Ascending aorta (tissue), 2 donors: Measurements from ENCODE around the gene XRN1. TPM values are rescaled to one million over a fixed set of nuclear protein-coding genes. Genes with fewer than 3 reads are reported as not detected.

ENCODE experiments used
- DNase-seq, 2 donors: peaks; one replicate each; pipeline ENCODE4 v3.0.0-alpha.2; 2019; ENCODE audit warnings: low spot score in 2 of 2
- H3K27ac ChIP-seq, 2 donors: fragments of 200-600 bp; sonication (generic); one replicate each; pipeline ENCODE4 v1.5.1; 2016 to 2017; ENCODE audit warnings: mild to moderate bottlenecking in 1 of 2
- H3K27me3 ChIP-seq: fragments of 200-600 bp; sonication (generic); one replicate; pipeline ENCODE4 v1.5.1; 2017
- H3K36me3 ChIP-seq, 2 donors: fragments of 200-600 bp; sonication (generic); one replicate each; pipeline ENCODE4 v1.5.1; 2016
- H3K4me1 ChIP-seq, 2 donors: fragments of 200-600 bp; sonication (generic); one replicate each; pipeline ENCODE4 v1.5.1; 2016 to 2017; ENCODE audit warnings: mild to moderate bottlenecking in 1 of 2
- H3K4me3 ChIP-seq, 2 donors: fragments of 200-600 bp; sonication (generic); one replicate each; pipeline ENCODE4 v1.5.1; 2016 to 2017; ENCODE audit warnings: mild to moderate bottlenecking in 1 of 2
- H3K9me3 ChIP-seq, 2 donors: fragments of 200-600 bp; sonication (generic); one replicate each; pipeline ENCODE4 v1.5.1; 2016
- CTCF ChIP-seq, 3 experiments: fragments of 200-600 bp in 2 of 3; fragments of 450-650 bp in 1 of 3; sonication (generic) in 2 of 3; IDR thresholded peaks; one replicate each; pipeline ENCODE4 v1.5.1; 2016 to 2019; ENCODE audit warnings: antibody characterized with exemption in 3 of 3, mild to moderate bottlenecking in 1 of 3, moderate library complexity in 1 of 3
- intact Hi-C: fragments of 100-400 bp; cut with DNase I; formaldehyde crosslinking; loops from one replicate; pipeline ENCODE4 v1.15.1; 2023
- total RNA-seq: library from RNA; depleted of rRNA; stranded (reverse); fragments of >200 nt; gene quantifications from one replicate; pipeline ENCODE4 v1.1.0, GENCODE V29; 2016

Gene XRN1
- total RNA-seq, 1 donor from 2014 or later, result 10.1 TPM

- Histone ChIP-seq H3K27ac (no peak overlapping the region), H3K4me3 (no peak overlapping the region), H3K27me3 (no peaks in the 10 kb centered on the region), H3K9me3 (no peaks in the 10 kb centered on the region), H3K36me3 (no peaks in the 10 kb centered on the region), H3K4me1 (no peaks in the 10 kb centered on the region)
- intact Hi-C loops, result no loop called here
- no peak for DNase-seq
- no peak for TF ChIP-seq CTCF (IDR thresholded peaks at IDR 0.05)
These were observed 184.7 kb downstream of the XRN1 start for GRCh38 chr3:142263112-142263511.

- Histone ChIP-seq H3K4me1 (no peaks in the 10 kb centered on the region), H3K4me3 (no peak overlapping the region), H3K36me3 (no peaks in the 10 kb centered on the region), H3K9me3 (no peaks in the 10 kb centered on the region), H3K27ac (no peak overlapping the region), H3K27me3 (no peaks in the 10 kb centered on the region)
- intact Hi-C loops, result no loop called here
- no peak for TF ChIP-seq CTCF (IDR thresholded peaks at IDR 0.05)
- DNase-seq, result no peak
These were observed 188.5 kb downstream of the XRN1 start for GRCh38 chr3:142259359-142259758.

- no peaks in the 10 kb centered on the region for H3K27me3 ChIP-seq
- no peak for DNase-seq
- intact Hi-C loops, result no loop called here
- H3K9me3 ChIP-seq, result peaks cover 0 to 9% of the 10 kb centered on the region in 2 donors
- no peaks in the 10 kb centered on the region for H3K4me1 ChIP-seq
- TF ChIP-seq CTCF (IDR thresholded peaks at IDR 0.05), result no peak
- no peaks in the 10 kb centered on the region for H3K36me3 ChIP-seq
- no peak overlapping the region for H3K4me3 ChIP-seq
- H3K27ac ChIP-seq, result no peak overlapping the region
These were observed 191.0 kb downstream of the XRN1 start for GRCh38 chr3:142256712-142257333.

Other genes starting within 250 kb of the XRN1 start
- gene GK5, start 222.5 kb downstream of the XRN1 start, total RNA-seq, result 90.9 TPM
- gene ATR, start 130.7 kb upstream of the XRN1 start, total RNA-seq, result 8.3 TPM
- 1.8 TPM for gene PLS1, start 148.4 kb upstream of the XRN1 start, total RNA-seq